IMR-90 (cell line): Measurements from ENCODE around the gene SLC25A11. TPM values are rescaled to one million over a fixed set of nuclear protein-coding genes. Genes with fewer than 3 reads are reported as not detected.

Experiments used
- ATAC-seq: fragments of 200-7000 bp; cut with Tn5 transposase; 2 replicates; pipeline ENCODE4 v1.9.1; 2020; ENCODE audit warnings: low read depth, mild to moderate bottlenecking, moderate library complexity
- BruUV-seq: library from RNA; stranded (reverse); fragments of 400-500 nt; replicated peaks from 2 replicates; lab custom pipeline; 2021; lab: Mats Ljungman, UMichigan
- CTCF ChIA-PET: fragments of 300-600 bp; formaldehyde crosslinking; extraction: SDS; loops from one replicate; lab custom pipeline; 2021; ENCODE audit warnings: antibody characterized with exemption; lab: Yijun Ruan, JAX
- POLR2A ChIA-PET: fragments of 300-600 bp; sonication (Branson Sonifier 250); formaldehyde crosslinking; loops from one replicate; lab custom pipeline; 2022; ENCODE audit warnings: antibody characterized with exemption; ENCODE audit not compliant: unreplicated experiment; lab: Charles Lee
- DNase-seq: peaks from one replicate; pipeline ENCODE4 v3.0.0; 2013
- H2AFZ ChIP-seq: replicated peaks from 2 replicates; pipeline ENCODE3; 2013; ENCODE audit warnings: low read length, mild to moderate bottlenecking; ENCODE audit not compliant: poor library complexity
- H2AK5ac ChIP-seq: 2 replicates; pipeline ENCODE4 v1.6.1; 2013; ENCODE audit warnings: low read depth, low read length, inconsistent platforms
- H2AK9ac ChIP-seq: replicated peaks from 2 replicates; pipeline ENCODE3; 2013; ENCODE audit warnings: mild to moderate bottlenecking, low read depth, low read length, moderate library complexity; ENCODE audit not compliant: poor library complexity
- H2BK120ac ChIP-seq: 2 replicates; pipeline ENCODE4 v1.6.1; 2013; ENCODE audit warnings: low read depth, low read length, inconsistent platforms
- H2BK15ac ChIP-seq: 3 replicates; pipeline ENCODE4 v1.6.1; 2013; ENCODE audit warnings: low read depth, low read length, inconsistent platforms
- H2BK20ac ChIP-seq: 2 replicates; pipeline ENCODE4 v1.6.1; 2013; ENCODE audit warnings: low read depth, mild to moderate bottlenecking, inconsistent platforms, low read length, moderate library complexity
- H2BK5ac ChIP-seq: 2 replicates; pipeline ENCODE4 v1.6.1; 2013; ENCODE audit warnings: mild to moderate bottlenecking, low read depth, low read length, inconsistent platforms; ENCODE audit not compliant: poor library complexity, severe bottlenecking
- H3K14ac ChIP-seq: replicated peaks from 2 replicates; pipeline ENCODE4 v1.6.1; 2013; ENCODE audit warnings: low read depth, low read length, inconsistent platforms
- H3K18ac ChIP-seq: 2 replicates; pipeline ENCODE4 v1.6.1; 2013; ENCODE audit warnings: low read depth, low read length, control low read depth
- H3K23ac ChIP-seq: 2 replicates; pipeline ENCODE4 v1.6.1; 2013; ENCODE audit warnings: low read depth, low read length, inconsistent platforms
- H3K27ac ChIP-seq: 2 replicates; pipeline ENCODE4 v1.5.1; 2013; ENCODE audit warnings: mild to moderate bottlenecking, control low read depth, low read length; ENCODE audit not compliant: insufficient read depth
- H3K27me3 ChIP-seq: 2 replicates; pipeline ENCODE4 v1.6.1; 2013; ENCODE audit warnings: low read length; ENCODE audit not compliant: control insufficient read depth, insufficient read depth
- H3K36me3 ChIP-seq: 2 replicates; pipeline ENCODE4 v1.6.1; 2013; ENCODE audit warnings: low read length, mixed read lengths; ENCODE audit not compliant: control insufficient read depth, insufficient read depth
- H3K4ac ChIP-seq: 2 replicates; pipeline ENCODE4 v1.6.1; 2013; ENCODE audit warnings: low read depth, low read length, inconsistent platforms
- H3K4me1 ChIP-seq: 2 replicates; pipeline ENCODE4 v1.6.1; 2013; ENCODE audit warnings: low read length, mixed read lengths; ENCODE audit not compliant: control insufficient read depth, insufficient read depth
- H3K4me2 ChIP-seq: 2 replicates; pipeline ENCODE4 v1.6.1; 2013; ENCODE audit warnings: low read depth, mild to moderate bottlenecking, control low read depth, low read length, moderate library complexity
- H3K4me3 ChIP-seq: 2 replicates; pipeline ENCODE4 v1.5.1; 2013; ENCODE audit warnings: low read depth, mild to moderate bottlenecking, control low read depth, low read length, moderate library complexity; ENCODE audit not compliant: insufficient read depth
- H3K56ac ChIP-seq: 2 replicates; pipeline ENCODE4 v1.6.1; 2013; ENCODE audit warnings: low read length, inconsistent platforms; ENCODE audit not compliant: insufficient read depth; ENCODE audit errors: extremely low read depth
- H3K79me1 ChIP-seq, 2 experiments: 2 replicates each; pipeline ENCODE4 v1.6.1; 2013; ENCODE audit warnings: low read length in 2 of 2, inconsistent platforms in 1 of 2, low read depth in 1 of 2
- H3K9ac ChIP-seq: 2 replicates; pipeline ENCODE4 v1.6.1; 2013; ENCODE audit warnings: low read depth, low read length, control low read depth
- H3K9me1 ChIP-seq: 2 replicates; pipeline ENCODE4 v1.6.1; 2013; ENCODE audit warnings: low read length, inconsistent platforms; ENCODE audit not compliant: insufficient read depth
- H3K9me3 ChIP-seq: 2 replicates; pipeline ENCODE4 v1.6.1; 2013; ENCODE audit warnings: low read length; ENCODE audit not compliant: control insufficient read depth, insufficient read depth
- H4K20me1 ChIP-seq: 2 replicates; pipeline ENCODE4 v1.6.1; 2013; ENCODE audit warnings: low read length, inconsistent platforms; ENCODE audit not compliant: insufficient read depth
- H4K5ac ChIP-seq: 2 replicates; pipeline ENCODE4 v1.6.1; 2013; ENCODE audit warnings: mild to moderate bottlenecking, low read depth, low read length, control low read depth
- H4K8ac ChIP-seq, 2 experiments: 2 replicates each; pipeline ENCODE4 v1.6.1; 2013; ENCODE audit warnings: low read depth in 2 of 2, low read length in 2 of 2, control low read depth in 1 of 2, inconsistent platforms in 1 of 2
- H4K91ac ChIP-seq: 2 replicates; pipeline ENCODE4 v1.6.1; 2013; ENCODE audit warnings: low read depth, low read length, inconsistent platforms; ENCODE audit not compliant: insufficient read depth
- ELK1 ChIP-seq: fragments of 150-350 bp; IDR thresholded peaks from 2 replicates; pipeline ENCODE4 v1.6.1; 2016; ENCODE audit warnings: low read depth, mild to moderate bottlenecking, low read length, moderate library complexity, borderline replicate concordance
- POLR2A ChIP-seq: IDR thresholded peaks from 2 replicates; pipeline ENCODE4 v1.6.1; 2012; ENCODE audit warnings: mild to moderate bottlenecking, low read depth, low read length
- WGBS, 2 experiments: methylation state at CpG; one replicate each; pipeline versions ENCODE4 v1.1.5 to v1.1.7; 2013; ENCODE audit warnings: missing lambda C conversion rate in 2 of 2; ENCODE audit not compliant: insufficient read length in 1 of 2; ENCODE audit errors: extremely low coverage in 2 of 2; 5-methylcytosine and 5-hydroxymethylcytosine counted together
- dilution Hi-C: fragments of 300-500 bp; cut with HindIII; formaldehyde crosslinking; loops from one replicate; pipeline ENCODE4 v1.14.3; 2018; ENCODE audit warnings: low sequenced_read_pairs; ENCODE audit not compliant: unreplicated experiment
- in situ Hi-C: fragments of 300-500 bp; cut with MboI; formaldehyde crosslinking; loops from 3 replicates; pipeline ENCODE4 v1.14.3; 2019; ENCODE audit warnings: low sequenced_read_pairs, inconsistent platforms, mixed read lengths
- intact Hi-C: fragments of 100-400 bp; cut with micrococcal nuclease; formaldehyde crosslinking; loops from 2 replicates; pipeline ENCODE4 v1.10.0; 2022
- polyA plus RNA-seq, 3 experiments: library from polyadenylated mRNA; depleted of rRNA; stranded (reverse); fragments of >200 nt; gene quantifications; 2 replicates each; pipeline ENCODE4 v1.2.3, GENCODE V29; 2012; ENCODE audit warnings: low replicate concordance in 1 of 3
- total RNA-seq: library from RNA; depleted of rRNA; stranded (reverse); fragments of >200 nt; gene quantifications from 2 replicates; pipeline ENCODE4 v1.2.3, GENCODE V29; 2012

The SLC25A11 gene
- total and polyA plus RNA-seq, 2 of the 4 experiments (the other 2 are of a cell fraction) = 35.0 to 62.2 TPM

GRCh38 chr17:4901108-4901647 is 38.7 kb downstream of the SLC25A11 start:
- ATAC-seq (no peak), DNase-seq (no peak)
- no peak for TF ChIP-seq ELK1
- no peak for TF ChIP-seq POLR2A
- H3K14ac ChIP-seq = no peak overlapping the region
- H3K4me1 ChIP-seq = no peaks in the 10 kb centered on the region
- no peak overlapping the region for H3K4me3 ChIP-seq
- dilution Hi-C loops = no loop called here
- peaks cover 2% of the 10 kb centered on the region; the same call in 1 of the 2 replicates for H3K27me3 ChIP-seq
- H3K27ac ChIP-seq = no peak overlapping the region
- H3K4ac ChIP-seq = no peak overlapping the region
- no peak overlapping the region for H2AK9ac ChIP-seq
- H2BK120ac ChIP-seq = no peak overlapping the region
- H3K9ac ChIP-seq = no peak overlapping the region
- intact Hi-C loops = no loop called here
- in situ Hi-C loops = no loop called here
- no TSS peak for BruUV-seq
- peaks cover 15% of the 10 kb centered on the region for H3K36me3 ChIP-seq
- H2BK20ac ChIP-seq = no peak overlapping the region
- H2AK5ac ChIP-seq = no peak overlapping the region
- no peak overlapping the region for H3K56ac ChIP-seq
- peak overlapping the region; percentile 15 for H2AFZ ChIP-seq
- no peaks in the 10 kb centered on the region for H3K79me1 ChIP-seq
- H3K4me2 ChIP-seq = no peak overlapping the region
- H4K91ac ChIP-seq = no peak overlapping the region
- H4K8ac ChIP-seq = no peak overlapping the region
- no peak overlapping the region for H4K5ac ChIP-seq
- CTCF ChIA-PET = no interaction called here
- H4K20me1 ChIP-seq = no peaks in the 10 kb centered on the region; the same call in none of the 2 replicates
- POLR2A ChIA-PET = no interaction called here
- no peak overlapping the region for H3K18ac ChIP-seq
- peaks cover 4% of the 10 kb centered on the region; the same call in 1 of the 2 replicates for H3K9me1 ChIP-seq
- WGBS, 2 experiments = 73% methylated on average over 29 of the region's 37 CpGs; no CpG with 5 or more reads in 1 of the 2 experiments
- no peak overlapping the region for H3K23ac ChIP-seq
- H3K9me3 ChIP-seq = no peaks in the 10 kb centered on the region; the same call in 1 of the 2 replicates
- H2BK5ac ChIP-seq = no peak overlapping the region
- no peak overlapping the region for H2BK15ac ChIP-seq
